HepG2 (cell line): ENCODE data around the gene TMEM59. TPM values are rescaled to one million over a fixed set of nuclear protein-coding genes. Genes with fewer than 3 reads are reported as not detected.

ENCODE experiments used
- CBFB ChIP-seq: sonication (generic); formaldehyde crosslinking; IDR thresholded peaks from 2 replicates; pipeline ENCODE4 v1.4.0; 2020; ENCODE audit warnings: missing genetic modification reagents
- E2F2 ChIP-seq: sonication (generic); formaldehyde crosslinking; IDR thresholded peaks from 2 replicates; pipeline ENCODE4 v1.4.0; 2020; ENCODE audit warnings: missing genetic modification reagents, borderline replicate concordance
- HNRNPLL ChIP-seq: fragments of 200-400 bp; formaldehyde crosslinking; IDR thresholded peaks from 2 replicates; pipeline ENCODE4 v1.6.1; 2017; ENCODE audit warnings: mild to moderate bottlenecking, low read depth, low read length; ENCODE audit not compliant: poor library complexity, severe bottlenecking
- IKZF4 ChIP-seq: sonication (generic); formaldehyde crosslinking; IDR thresholded peaks from 2 replicates; pipeline ENCODE4 v1.5.1; 2020; ENCODE audit warnings: borderline replicate concordance, mild to moderate bottlenecking, low read depth, missing genetic modification reagents; ENCODE audit errors: not compliant biosample characterization
- MZF1 ChIP-seq: sonication (generic); formaldehyde crosslinking; IDR thresholded peaks from 2 replicates; pipeline ENCODE4 v1.8.1; 2023; ENCODE audit warnings: mild to moderate bottlenecking, missing genetic modification reagents, borderline replicate concordance
- NCOA1 ChIP-seq: sonication (generic); formaldehyde crosslinking; IDR thresholded peaks from 2 replicates; pipeline ENCODE4 v1.9.0; 2021; ENCODE audit warnings: missing genetic modification reagents
- NFIB ChIP-seq: sonication (generic); formaldehyde crosslinking; IDR thresholded peaks from 2 replicates; pipeline ENCODE4 v1.9.0; 2021; ENCODE audit warnings: missing genetic modification reagents, mild to moderate bottlenecking, borderline replicate concordance
- NFKBIZ ChIP-seq: IDR thresholded peaks from 2 replicates; pipeline ENCODE4 v1.6.1; 2018; ENCODE audit warnings: missing genetic modification reagents, missing compliant biosample characterization
- PCBP1 ChIP-seq: fragments of 200-400 bp; formaldehyde crosslinking; IDR thresholded peaks from 2 replicates; pipeline ENCODE4 v1.6.1; 2017; ENCODE audit warnings: mild to moderate bottlenecking, low read depth, low read length, borderline replicate concordance
- PRDM15 ChIP-seq: sonication (generic); formaldehyde crosslinking; IDR thresholded peaks from 2 replicates; pipeline ENCODE4 v1.4.0; 2020; ENCODE audit warnings: missing genetic modification reagents
- SALL2 ChIP-seq: sonication (generic); formaldehyde crosslinking; IDR thresholded peaks from 2 replicates; pipeline ENCODE4 v1.8.1; 2023; ENCODE audit warnings: mild to moderate bottlenecking, missing genetic modification reagents, inconsistent platforms
- SIN3B ChIP-seq: fragments of 150-350 bp; IDR thresholded peaks from 2 replicates; pipeline ENCODE4 v1.6.1; 2014; ENCODE audit warnings: low read length
- TOPORS ChIP-seq: sonication (generic); formaldehyde crosslinking; IDR thresholded peaks from 2 replicates; pipeline ENCODE4 v1.8.0; 2023; ENCODE audit warnings: mild to moderate bottlenecking, missing genetic modification reagents
- ZBTB7B ChIP-seq: sonication (generic); formaldehyde crosslinking; IDR thresholded peaks from 2 replicates; pipeline ENCODE4 v1.4.0; 2020; ENCODE audit warnings: missing genetic modification reagents
- ZNF234 ChIP-seq: sonication (generic); formaldehyde crosslinking; conservative IDR thresholded peaks from 2 replicates; pipeline ENCODE4 v1.5.1; 2020; ENCODE audit warnings: mild to moderate bottlenecking, missing genetic modification reagents
- ZNF326 ChIP-seq: sonication (generic); formaldehyde crosslinking; IDR thresholded peaks from 2 replicates; pipeline ENCODE4 v1.4.0; 2020; ENCODE audit warnings: missing genetic modification reagents, borderline replicate concordance
- ZNF468 ChIP-seq: sonication (generic); formaldehyde crosslinking; IDR thresholded peaks from 2 replicates; pipeline ENCODE4 v1.8.0; 2022; ENCODE audit warnings: mild to moderate bottlenecking, moderate library complexity, missing genetic modification reagents
- ZNF788 ChIP-seq: sonication (generic); formaldehyde crosslinking; IDR thresholded peaks from 2 replicates; pipeline ENCODE4 v1.5.0; 2020; ENCODE audit warnings: mild to moderate bottlenecking, missing genetic modification reagents, borderline replicate concordance
- ZNF850 ChIP-seq: sonication (generic); formaldehyde crosslinking; conservative IDR thresholded peaks from 2 replicates; pipeline ENCODE4 v1.9.0; 2021; ENCODE audit warnings: mild to moderate bottlenecking, missing genetic modification reagents
- ZSCAN9 ChIP-seq: IDR thresholded peaks from 2 replicates; pipeline ENCODE4 v1.6.1; 2016; ENCODE audit warnings: borderline replicate concordance
- polyA plus RNA-seq, 8 experiments: library from polyadenylated mRNA; depleted of rRNA in 3 of 8; stranded (reverse) in 7 of 8; unstranded in 1 of 8; fragments of >200 nt; fragmentation: Illumina TruSeq in 4 of 8; extraction: Trizol in 4 of 8; gene quantifications; 2 replicates each; pipeline versions ENCODE4 v1.2.1 to v1.2.3, GENCODE V29; 2011 to 2016; ENCODE audit warnings: low read depth in 4 of 8, missing spikeins in 1 of 8, mixed read lengths in 1 of 8; ENCODE audit not compliant: insufficient read depth in 1 of 8
- total RNA-seq, 5 experiments: library from RNA; depleted of rRNA; stranded (reverse); fragments of >200 nt; fragmentation: Illumina TruSeq; extraction: Trizol; gene quantifications; 2 replicates each; pipeline ENCODE4 v1.2.3, GENCODE V29; 2016; ENCODE audit warnings: low read depth in 1 of 5
- TF ChIP-seq, protein P1 (sequence below): sonication (generic); formaldehyde crosslinking; conservative IDR thresholded peaks from 2 replicates; pipeline ENCODE4 v1.4.0; 2020; ENCODE audit warnings: mild to moderate bottlenecking, missing genetic modification reagents, moderate library complexity

TMEM59 gene
- total and polyA plus RNA-seq, 2 of the 13 experiments (the other 11 are each of a cell fraction or from before 2014, with no cell fraction given), result 147 to 363 TPM

DNA sequence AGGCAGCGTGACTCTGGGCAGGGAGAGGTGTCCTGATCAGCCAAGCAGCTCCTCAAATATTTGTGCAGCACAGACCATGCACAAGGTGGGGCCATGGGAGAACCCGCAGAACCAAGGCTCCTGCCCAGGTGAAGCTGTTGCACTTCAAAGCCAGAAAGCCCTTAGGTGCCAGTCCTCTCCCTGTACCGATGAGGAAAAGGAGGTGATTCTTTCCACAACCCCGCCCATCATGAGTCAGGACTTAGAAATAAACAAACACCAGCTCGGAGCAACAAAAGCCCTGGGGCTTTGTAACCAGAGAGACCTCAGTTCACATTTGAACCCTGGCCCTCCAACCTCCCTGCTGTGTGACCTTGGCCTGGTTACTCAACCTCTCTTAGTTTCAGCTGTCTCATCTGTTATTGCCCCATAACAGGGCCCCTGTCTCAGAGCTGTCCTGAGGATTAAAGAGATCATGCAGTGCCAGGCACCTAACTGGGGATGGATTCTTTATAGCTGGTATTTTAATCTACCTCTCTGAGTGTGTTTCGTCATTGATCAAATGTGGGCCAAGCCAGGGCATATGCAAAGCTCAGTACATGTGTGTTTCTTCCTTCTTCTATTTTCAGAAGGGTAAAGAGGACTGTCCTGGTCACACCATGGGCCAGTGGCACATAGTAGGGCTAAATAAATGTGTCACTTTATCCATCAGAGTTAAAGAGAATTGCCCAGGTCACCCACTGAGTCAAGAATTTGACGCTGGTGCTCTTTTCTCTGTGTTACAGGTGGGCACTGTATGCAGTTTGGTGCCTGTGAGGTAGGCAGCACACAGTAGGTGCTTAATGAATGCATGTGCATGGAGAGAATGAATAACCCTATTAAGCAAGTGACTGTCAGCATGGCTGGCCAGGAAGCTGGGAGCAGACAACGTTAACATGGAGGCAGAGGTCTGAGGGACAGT lies 36.4 kb downstream of the TMEM59 start (continued):
- TF ChIP-seq, protein P1, sequence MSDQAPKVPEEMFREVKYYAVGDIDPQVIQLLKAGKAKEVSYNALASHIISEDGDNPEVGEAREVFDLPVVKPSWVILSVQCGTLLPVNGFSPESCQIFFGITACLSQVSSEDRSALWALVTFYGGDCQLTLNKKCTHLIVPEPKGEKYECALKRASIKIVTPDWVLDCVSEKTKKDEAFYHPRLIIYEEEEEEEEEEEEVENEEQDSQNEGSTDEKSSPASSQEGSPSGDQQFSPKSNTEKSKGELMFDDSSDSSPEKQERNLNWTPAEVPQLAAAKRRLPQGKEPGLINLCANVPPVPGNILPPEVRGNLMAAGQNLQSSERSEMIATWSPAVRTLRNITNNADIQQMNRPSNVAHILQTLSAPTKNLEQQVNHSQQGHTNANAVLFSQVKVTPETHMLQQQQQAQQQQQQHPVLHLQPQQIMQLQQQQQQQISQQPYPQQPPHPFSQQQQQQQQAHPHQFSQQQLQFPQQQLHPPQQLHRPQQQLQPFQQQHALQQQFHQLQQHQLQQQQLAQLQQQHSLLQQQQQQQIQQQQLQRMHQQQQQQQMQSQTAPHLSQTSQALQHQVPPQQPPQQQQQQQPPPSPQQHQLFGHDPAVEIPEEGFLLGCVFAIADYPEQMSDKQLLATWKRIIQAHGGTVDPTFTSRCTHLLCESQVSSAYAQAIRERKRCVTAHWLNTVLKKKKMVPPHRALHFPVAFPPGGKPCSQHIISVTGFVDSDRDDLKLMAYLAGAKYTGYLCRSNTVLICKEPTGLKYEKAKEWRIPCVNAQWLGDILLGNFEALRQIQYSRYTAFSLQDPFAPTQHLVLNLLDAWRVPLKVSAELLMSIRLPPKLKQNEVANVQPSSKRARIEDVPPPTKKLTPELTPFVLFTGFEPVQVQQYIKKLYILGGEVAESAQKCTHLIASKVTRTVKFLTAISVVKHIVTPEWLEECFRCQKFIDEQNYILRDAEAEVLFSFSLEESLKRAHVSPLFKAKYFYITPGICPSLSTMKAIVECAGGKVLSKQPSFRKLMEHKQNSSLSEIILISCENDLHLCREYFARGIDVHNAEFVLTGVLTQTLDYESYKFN (CRISPR knock-in tag), result peak; percentile 89
- TF ChIP-seq SALL2 (CRISPR knock-in tag) (no peak), ZNF468 (CRISPR knock-in tag) (0 out of 2 replicates have a peak, but pooled peaks have one; percentile 69), HNRNPLL (no peak), PRDM15 (CRISPR knock-in tag) (no peak), TOPORS (CRISPR knock-in tag) (no peak), ZNF788 (CRISPR knock-in tag) (peak; percentile 15; the same call in 1 of the 2 replicates), E2F2 (CRISPR knock-in tag) (no peak), ZSCAN9 (CRISPR knock-in tag) (no peak), ZNF850 (CRISPR knock-in tag) (no peak), IKZF4 (CRISPR knock-in tag) (no peak), ZBTB7B (CRISPR knock-in tag) (no peak; the same call in 1 of the 2 replicates), MZF1 (CRISPR knock-in tag) (no peak), ZNF234 (CRISPR knock-in tag) (no peak), CBFB (no peak), SIN3B (no peak), NCOA1 (CRISPR knock-in tag) (no peak), PCBP1 (no peak), ZNF326 (no peak), NFIB (no peak), NFKBIZ (CRISPR knock-in tag) (peak; percentile 73; the same call in 1 of the 2 replicates)
